Heart right ventricle (tissue), 16 donors: Measurements from ENCODE around the gene EMCN. TPM values are rescaled to one million over a fixed set of nuclear protein-coding genes. Genes with fewer than 3 reads are reported as not detected.
"Not testable (repeated sequence)": the region's sequence is repeated elsewhere in the genome, so short reads cannot be mapped to it uniquely, and the experiment has no call there.

Source experiments
- ATAC-seq, 8 donors: fragments of 200-7000 bp; cut with Tn5 transposase; one replicate each; pipeline ENCODE4 v1.9.1; 2020; ENCODE audit warnings: mild to moderate bottlenecking in 8 of 8, moderate library complexity in 8 of 8, moderate number of reproducible peaks in 1 of 8
- DNase-seq, 2 donors: peaks; one replicate each; pipeline ENCODE4 v3.0.0-alpha.2; 2020
- H3K27ac ChIP-seq, 10 donors: fragments of 200-600 bp; sonication (generic) in 2 of 10; one replicate each; pipeline versions ENCODE4 v1.5.0 to v1.8.0; 2020 to 2022; ENCODE audit warnings: mild to moderate bottlenecking in 3 of 10
- H3K27me3 ChIP-seq, 7 donors: fragments of 200-600 bp; one replicate each; pipeline ENCODE4 v1.8.0; 2021 to 2022; ENCODE audit warnings: mild to moderate bottlenecking in 2 of 7
- H3K36me3 ChIP-seq, 9 donors: fragments of 200-600 bp; sonication (generic) in 1 of 9; one replicate each; pipeline versions ENCODE4 v1.5.0 to v1.8.0; 2020 to 2022; ENCODE audit warnings: mild to moderate bottlenecking in 2 of 9
- H3K4me1 ChIP-seq, 9 donors: fragments of 200-600 bp; sonication (generic) in 1 of 9; one replicate each; pipeline versions ENCODE4 v1.5.0 to v1.8.0; 2020 to 2022; ENCODE audit warnings: mild to moderate bottlenecking in 4 of 9
- H3K4me3 ChIP-seq, 10 donors: fragments of 200-600 bp; sonication (generic) in 2 of 10; one replicate each; pipeline versions ENCODE4 v1.5.0 to v1.8.0; 2020 to 2022; ENCODE audit warnings: mild to moderate bottlenecking in 7 of 10, moderate library complexity in 2 of 10
- H3K9me3 ChIP-seq, 11 donors: fragments of 200-600 bp in 10 of 11; sonication (generic) in 2 of 11; one replicate each; pipeline versions ENCODE4 v1.5.0 to v1.8.0; 2013 to 2022; ENCODE audit warnings: mild to moderate bottlenecking in 2 of 11, control low read depth in 1 of 11, moderate library complexity in 1 of 11
- CTCF ChIP-seq, 9 donors: fragments of 200-600 bp; sonication (generic) in 2 of 9; IDR thresholded peaks; one replicate each; pipeline versions ENCODE4 v1.5.0 to v1.8.0; 2021 to 2022; ENCODE audit warnings: antibody characterized with exemption in 9 of 9, mild to moderate bottlenecking in 5 of 9, moderate library complexity in 1 of 9
- WGBS, 2 donors: extraction: QIAGEN DNeasy Blood & Tissue Kit; methylation state at CpG; one replicate each; pipeline ENCODE4 v1.1.7; 2013; ENCODE audit warnings: inconsistent platforms in 1 of 2; 5-methylcytosine and 5-hydroxymethylcytosine counted together
- intact Hi-C, 10 donors: fragments of 100-400 bp; cut with DNase I; formaldehyde crosslinking; loops; one replicate each; pipeline versions ENCODE4 v1.11.1 to v1.14.2; 2022
- polyA plus RNA-seq, 2 donors: library from polyadenylated mRNA; stranded (reverse); fragments of 200-250 nt; gene quantifications; one replicate each; pipeline ENCODE4 v1.2.3, GENCODE V29; 2013
- total RNA-seq, 10 donors: library from RNA; stranded (reverse); fragmentation: NEBNext Ultra II Directional in 3 of 10; extraction: Animal tissue kit (Norgen Biotek cat#: 25700) in 3 of 10; gene quantifications; one replicate each; pipeline versions ENCODE4 v1.2.1 to v1.2.4, GENCODE V29; 2021 to 2023
- donor health status: Arrhythmogenic right ventricular cardiomyopathy.
- donor health status: ischemic (EF 13 %, LVEDD 7.1; RV severe dilation, severe dysfunction).
- donor health status: healthy with polysubstance abuse.
- donor health status: DM: no; HTN: yes; CAD: no.
- donor health status: DM: no; HTN: no; CAD: no.
- donor health status: ischemic (EF 25% LVEDD 6.9; RV normal size, moderate dysfunction).
- donor health status: ischemic (EF 25% LVEDD 5.7; RV mildly dilated, moderate dysfunction).
- donor health status: healthy.
- donor health status: DM: yes; HTN: yes; CAD: no.
- donor health status: Ischemic cardiomyopathy.
- donor health status: ischemic (EF 35%, LVEDD 5.7; RV mildly dilated, moderate dysfunction).
- donor health status: nonischemic (EF 11% LVEDD 7.7; RV severe dilation, severe dysfunction).
- donor health status: DM: yes; HTN: yes; CAD: no.
- donor health status: PGD.
- donor health status: ischemic (EF 29% LVEDD 5.4; RV normal size, mild dysfunction).
- donor health status: nonischemic (EF 23%, LVEDD 6.1; RV moderate dilation, normal function).

The EMCN gene
- total and polyA plus RNA-seq, 12 donors: 14.8 to 49.0 (median 32.3) TPM

- no peaks in the 10 kb centered on the region for H3K36me3 ChIP-seq
- ATAC-seq: no peak
- H3K4me3 ChIP-seq: no peak overlapping the region
- H3K27ac ChIP-seq: no peak overlapping the region
- 88 to 91% methylated on average over 1 of the region's 1 CpG for WGBS, 2 donors
- no peaks in the 10 kb centered on the region for H3K27me3 ChIP-seq
- no peak for TF ChIP-seq CTCF (IDR thresholded peaks at IDR 0.05)
- no peak for DNase-seq
- intact Hi-C loops: no loop called here
- peaks cover 0 to 27% (median 0%) of the 10 kb centered on the region in 11 donors for H3K9me3 ChIP-seq
- peaks cover 0 to 10% (median 0%) of the 10 kb centered on the region in 9 donors for H3K4me1 ChIP-seq
Observed at GRCh38 chr4:100357542-100357941, 160.3 kb downstream of the EMCN start.

DNA sequence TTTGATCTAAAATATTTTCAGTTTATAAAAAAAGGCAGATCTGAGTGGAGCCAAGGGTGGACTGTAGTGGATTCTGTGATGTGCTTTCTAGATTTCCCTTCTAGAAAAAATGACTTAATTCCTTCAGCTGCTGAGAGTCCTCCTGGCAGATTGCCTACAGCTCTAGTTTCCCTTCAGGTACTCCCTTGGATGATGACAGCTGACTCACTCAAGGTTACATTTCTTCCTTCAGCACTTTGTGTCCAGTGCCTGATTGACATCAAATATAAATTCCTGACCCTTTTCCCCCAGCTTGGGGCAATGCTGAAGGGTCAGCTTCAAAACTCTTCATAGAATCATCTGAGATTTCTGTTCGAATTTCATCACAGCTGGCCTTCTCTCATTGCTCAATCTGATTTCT is 161.7 kb downstream of the EMCN start:
- Histone ChIP-seq H3K4me3 (no peak overlapping the region), H3K4me1 (peaks cover 0 to 10% (median 0%) of the 10 kb centered on the region in 9 donors), H3K27ac (no peak overlapping the region), H3K27me3 (no peaks in the 10 kb centered on the region), H3K9me3 (peaks cover 0 to 32% (median 0%) of the 10 kb centered on the region in 11 donors), H3K36me3 (no peaks in the 10 kb centered on the region)
- no peak for ATAC-seq
- 66 to 67% methylated on average over 1 of the region's 1 CpG for WGBS, 2 donors
- no peak for TF ChIP-seq CTCF (IDR thresholded peaks at IDR 0.05)
- no peak for DNase-seq
- intact Hi-C loops: no loop called here

- H3K36me3 ChIP-seq, H3K4me1 ChIP-seq, ATAC-seq, H3K4me3 ChIP-seq, intact Hi-C loops, DNase-seq, H3K27ac ChIP-seq, H3K27me3 ChIP-seq: not testable (repeated sequence)
- WGBS, 2 donors: 94 to 96% methylated on average over 3 of the region's 3 CpGs
- peaks cover 0 to 21% (median 0%) of the 10 kb centered on the region in 11 donors for H3K9me3 ChIP-seq
Observed at GRCh38 chr4:100352352-100352751, 165.5 kb downstream of the EMCN start.

GRCh38 chr4:100348473-100348872 is 169.3 kb downstream of the EMCN start:
- H3K36me3 ChIP-seq: no peaks in the 10 kb centered on the region
- intact Hi-C loops: no loop called here
- peaks cover 0 to 9% (median 0%) of the 10 kb centered on the region in 11 donors for H3K9me3 ChIP-seq
- ATAC-seq (no peak), DNase-seq (no peak)
- H3K4me3 ChIP-seq: no peak overlapping the region
- no peak for TF ChIP-seq CTCF (IDR thresholded peaks at IDR 0.05)
- WGBS, 2 donors: 75 to 77% methylated on average over 3 of the region's 3 CpGs
- no peak overlapping the region for H3K27ac ChIP-seq
- no peaks in the 10 kb centered on the region for H3K27me3 ChIP-seq
- H3K4me1 ChIP-seq: no peaks in the 10 kb centered on the region

- intact Hi-C loops: no loop called here
Observed at GRCh38 chr4:100347241-100347640, 170.6 kb downstream of the EMCN start.

More at GRCh38 chr4:100347241-100347640, 170.6 kb downstream of the EMCN start:
- no peak for ATAC-seq
- H3K9me3 ChIP-seq: peaks cover 0 to 8% (median 0%) of the 10 kb centered on the region in 11 donors
- no peak overlapping the region for H3K27ac ChIP-seq
- DNase-seq: no peak
- TF ChIP-seq CTCF (IDR thresholded peaks at IDR 0.05): no peak
- H3K4me3 ChIP-seq: no peak overlapping the region
- WGBS, 2 donors: 89 to 93% methylated on average over 1 of the region's 1 CpG
- no peaks in the 10 kb centered on the region for H3K36me3 ChIP-seq
- no peaks in the 10 kb centered on the region for H3K27me3 ChIP-seq
- no peaks in the 10 kb centered on the region for H3K4me1 ChIP-seq
